ENCODE measurements around the gene NLGN2. TPM values are rescaled to one million over a fixed set of nuclear protein-coding genes. Genes with fewer than 3 reads are reported as not detected.
"Not testable (repeated sequence)": the region's sequence is repeated elsewhere in the genome, so short reads cannot be mapped to it uniquely, and the experiment has no call there.

Gene NLGN2
- total RNA-seq, result 11.0 TPM
- long read RNA-seq, partial matches to known transcripts, result 0 of 3 reads
- long read RNA-seq, other reads (novel, unspliced or antisense), result 3 of 3 reads

GRCh38 chr17:7407485-7408251 lies at the start of gene NLGN2:
TSS of gene NLGN2 (plus strand) at chr17:7407845. CDS start at chr17:7408256, 411 bp downstream.
- intact Hi-C loops (cut with DNase I), result no loop called here

GRCh38 chr17:7361906-7362305 lies 45.7 kb upstream of the NLGN2 start:
- intact Hi-C loops (cut with DNase I), result no loop called here
- no peak for DNase-seq (ENCODE audit: low spot score)

More at GRCh38 chr17:7407485-7408251, at the start of gene NLGN2:
- no peak for DNase-seq (ENCODE audit: low spot score)

- no peak for DNase-seq (ENCODE audit: low spot score)
- intact Hi-C loops (cut with DNase I), result no loop called here
Observed at GRCh38 chr17:7363311-7363710, 44.3 kb upstream of the NLGN2 start.

GRCh38 chr17:7365963-7366362 lies 41.7 kb upstream of the NLGN2 start:
- intact Hi-C loops (cut with DNase I); DNase-seq (ENCODE audit: low spot score): not testable (repeated sequence)

GRCh38 chr17:7367083-7367482 lies 40.6 kb upstream of the NLGN2 start:
- no peak for DNase-seq (ENCODE audit: low spot score)
- intact Hi-C loops (cut with DNase I), result no loop called here

GRCh38 chr17:7367918-7368598 lies 39.6 kb upstream of the NLGN2 start:
- no peak for DNase-seq (ENCODE audit: low spot score)
- intact Hi-C loops (cut with DNase I), result no loop called here

- DNase-seq (ENCODE audit: low spot score); intact Hi-C loops (cut with DNase I): not testable (repeated sequence)
Observed at GRCh38 chr17:7368599-7368994, 39.0 kb upstream of the NLGN2 start.

GRCh38 chr17:7369825-7370224 lies 37.8 kb upstream of the NLGN2 start:
- intact Hi-C loops (cut with DNase I), result no loop called here
- no peak for DNase-seq (ENCODE audit: low spot score)

- no peak for DNase-seq (ENCODE audit: low spot score)
Observed at GRCh38 chr17:7370853-7371252, 36.8 kb upstream of the NLGN2 start.

GRCh38 chr17:7374353-7374752 lies 33.3 kb upstream of the NLGN2 start:
- intact Hi-C loops (cut with DNase I), result no loop called here
- DNase-seq (ENCODE audit: low spot score), result no peak

More at GRCh38 chr17:7370853-7371252, 36.8 kb upstream of the NLGN2 start:
- intact Hi-C loops (cut with DNase I), result no loop called here

GRCh38 chr17:7379134-7379533 lies 28.5 kb upstream of the NLGN2 start:
- DNase-seq (ENCODE audit: low spot score), result no peak
- intact Hi-C loops (cut with DNase I), result no loop called here

GRCh38 chr17:7380321-7380720 lies 27.3 kb upstream of the NLGN2 start:
- intact Hi-C loops (cut with DNase I), result no loop called here
- peak; percentile 80 for DNase-seq (ENCODE audit: low spot score)

GRCh38 chr17:7380855-7381683 lies 26.6 kb upstream of the NLGN2 start, which contains the start of gene TNK1:
TSS of gene TNK1 (plus strand) at chr17:7381089. CDS start at chr17:7382927, 1,838 bp downstream.
- intact Hi-C loops (cut with DNase I), result no loop called here
- DNase-seq (ENCODE audit: low spot score), result peak; percentile 79

GRCh38 chr17:7382901-7383300 lies 24.7 kb upstream of the NLGN2 start:
- DNase-seq (ENCODE audit: low spot score), result no peak
- intact Hi-C loops (cut with DNase I), result no loop called here

GRCh38 chr17:7383371-7383741 lies 24.3 kb upstream of the NLGN2 start:
- intact Hi-C loops (cut with DNase I), result no loop called here
- DNase-seq (ENCODE audit: low spot score), result no peak

GRCh38 chr17:7383742-7384488 lies 23.7 kb upstream of the NLGN2 start:
- DNase-seq (ENCODE audit: low spot score), result no peak
- intact Hi-C loops (cut with DNase I), result no loop called here

- intact Hi-C loops (cut with DNase I), result no loop called here
Observed at GRCh38 chr17:7384489-7385081, 23.1 kb upstream of the NLGN2 start.

GRCh38 chr17:7388856-7389255 lies 18.8 kb upstream of the NLGN2 start:
- intact Hi-C loops (cut with DNase I), result no loop called here
- no peak for DNase-seq (ENCODE audit: low spot score)

More at GRCh38 chr17:7384489-7385081, 23.1 kb upstream of the NLGN2 start:
- DNase-seq (ENCODE audit: low spot score), result no peak
